Gastrocnemius medialis (tissue), 4 donors: Measurements from ENCODE around the gene SPIRE1. TPM values are rescaled to one million over a fixed set of nuclear protein-coding genes. Genes with fewer than 3 reads are reported as not detected.

Source experiments
- ATAC-seq, 2 donors: fragments of 150-250 bp; one replicate each; pipeline ENCODE4 v1.9.1; 2016
- DNase-seq, 2 donors: peaks; one replicate each; pipeline ENCODE4 v3.0.0-alpha.2; 2019
- H3K27ac ChIP-seq, 4 donors: fragments of 200-600 bp; sonication (generic); 1 replicate in 1 of 4; 2 replicates in 3 of 4; pipeline ENCODE4 v1.5.1; 2016 to 2018; ENCODE audit warnings: mild to moderate bottlenecking in 2 of 4, moderate library complexity in 1 of 4
- H3K27me3 ChIP-seq, 3 donors: fragments of 200-600 bp; sonication (generic) in 2 of 3; 1 replicate in 1 of 3; 2 replicates in 2 of 3; pipeline versions ENCODE4 v1.5.1 to v1.6.0; 2016 to 2019; ENCODE audit warnings: mild to moderate bottlenecking in 1 of 3, moderate library complexity in 1 of 3
- H3K36me3 ChIP-seq, 2 donors: fragments of 200-600 bp; sonication (generic) in 1 of 2; one replicate each; pipeline ENCODE4 v1.5.1; 2017 to 2018
- H3K4me1 ChIP-seq, 2 donors: fragments of 200-600 bp; sonication (generic) in 1 of 2; one replicate each; pipeline ENCODE4 v1.5.1; 2016 to 2017; ENCODE audit warnings: mild to moderate bottlenecking in 2 of 2
- H3K4me3 ChIP-seq, 4 donors: fragments of 200-600 bp; sonication (generic) in 3 of 4; 1 replicate in 1 of 4; 2 replicates in 3 of 4; pipeline ENCODE4 v1.5.1; 2016 to 2019; ENCODE audit warnings: mild to moderate bottlenecking in 2 of 4
- H3K9me3 ChIP-seq, 3 donors: fragments of 200-600 bp; sonication (generic) in 2 of 3; 1 replicate in 1 of 3; 2 replicates in 2 of 3; pipeline ENCODE4 v1.5.1; 2016 to 2019
- POLR2A ChIP-seq, 2 donors: fragments of 450-650 bp; IDR thresholded peaks; one replicate each; pipeline ENCODE4 v1.6.1; 2017; ENCODE audit warnings: antibody characterized with exemption in 2 of 2, mild to moderate bottlenecking in 2 of 2, moderate library complexity in 2 of 2
- in situ Hi-C, 4 donors: fragments of 200-750 bp; cut with MboI; loops; one replicate each; pipeline versions ENCODE4 v1.15.0 to v1.8.0; 2017; ENCODE audit warnings: low sequenced_read_pairs in 4 of 4
- intact Hi-C: fragments of 100-400 bp; cut with DNase I; formaldehyde crosslinking; loops from one replicate; pipeline ENCODE4 v1.15.1; 2023; ENCODE audit warnings: low total_unique reads
- total RNA-seq, 4 donors: library from RNA; depleted of rRNA; stranded (reverse); fragments of >200 nt; gene quantifications; one replicate each; pipeline versions ENCODE4 v1.1.0 to v1.2.3, GENCODE V29; 2016
- TF ChIP-seq, protein P1 (sequence below), 5 experiments: fragments of 450-650 bp in 3 of 5; fragments of 200-600 bp in 2 of 5; sonication (generic) in 2 of 5; IDR thresholded peaks in 4 of 5; conservative IDR thresholded peaks in 1 of 5; 1 replicate in 4 of 5; 2 replicates in 1 of 5; pipeline ENCODE4 v1.5.1; 2016 to 2019; ENCODE audit warnings: antibody characterized with exemption in 5 of 5, mild to moderate bottlenecking in 3 of 5, moderate library complexity in 3 of 5

Gene SPIRE1
- total RNA-seq, 4 donors from 2014 or later, result 48.3 to 82.7 (median 55.1) TPM

DNA sequence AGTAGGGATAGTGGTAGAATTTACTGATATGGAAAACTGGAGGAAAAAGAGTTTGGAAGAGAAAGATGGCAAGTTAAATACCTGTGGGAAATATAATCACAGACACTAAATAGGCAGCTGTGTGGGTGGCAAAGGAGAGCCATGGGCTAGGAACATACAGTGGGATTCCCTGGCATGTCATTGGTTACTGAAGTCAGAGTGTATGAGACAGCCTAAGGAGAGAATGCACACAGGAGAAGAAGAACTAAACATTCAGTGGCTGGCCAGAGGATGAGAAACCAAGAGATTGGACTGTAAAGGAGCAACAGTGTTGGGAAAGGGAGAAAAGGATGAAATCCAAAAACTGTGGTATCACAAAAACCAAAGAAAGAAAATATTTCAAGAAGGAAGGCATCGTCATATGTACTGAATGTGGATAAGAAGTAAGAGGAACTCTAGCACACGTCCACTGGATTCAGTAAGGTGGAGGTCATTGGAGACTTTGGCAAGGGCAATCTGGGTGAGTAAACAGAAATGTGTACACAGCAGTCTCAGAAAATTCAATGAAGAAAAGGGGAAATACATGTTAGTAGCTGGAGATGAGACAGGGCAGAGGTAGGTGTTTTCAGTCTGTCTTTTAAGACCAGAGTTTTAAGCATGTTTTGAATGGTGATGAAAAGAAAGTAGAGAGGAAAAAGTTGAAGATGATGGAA, 83.3 kb downstream of the SPIRE1 start:
- TF ChIP-seq POLR2A (IDR thresholded peaks at IDR 0.05), result no peak
- TF ChIP-seq, protein P1, sequence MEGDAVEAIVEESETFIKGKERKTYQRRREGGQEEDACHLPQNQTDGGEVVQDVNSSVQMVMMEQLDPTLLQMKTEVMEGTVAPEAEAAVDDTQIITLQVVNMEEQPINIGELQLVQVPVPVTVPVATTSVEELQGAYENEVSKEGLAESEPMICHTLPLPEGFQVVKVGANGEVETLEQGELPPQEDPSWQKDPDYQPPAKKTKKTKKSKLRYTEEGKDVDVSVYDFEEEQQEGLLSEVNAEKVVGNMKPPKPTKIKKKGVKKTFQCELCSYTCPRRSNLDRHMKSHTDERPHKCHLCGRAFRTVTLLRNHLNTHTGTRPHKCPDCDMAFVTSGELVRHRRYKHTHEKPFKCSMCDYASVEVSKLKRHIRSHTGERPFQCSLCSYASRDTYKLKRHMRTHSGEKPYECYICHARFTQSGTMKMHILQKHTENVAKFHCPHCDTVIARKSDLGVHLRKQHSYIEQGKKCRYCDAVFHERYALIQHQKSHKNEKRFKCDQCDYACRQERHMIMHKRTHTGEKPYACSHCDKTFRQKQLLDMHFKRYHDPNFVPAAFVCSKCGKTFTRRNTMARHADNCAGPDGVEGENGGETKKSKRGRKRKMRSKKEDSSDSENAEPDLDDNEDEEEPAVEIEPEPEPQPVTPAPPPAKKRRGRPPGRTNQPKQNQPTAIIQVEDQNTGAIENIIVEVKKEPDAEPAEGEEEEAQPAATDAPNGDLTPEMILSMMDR (IDR thresholded peaks at IDR 0.05 in 4 of 5, conservative IDR thresholded peaks at IDR 0.05 in 1 of 5), result no peak
- DNase-seq, result no peak
- intact Hi-C loops, result no loop called here

GRCh38 chr18:12571630-12572029, 86.3 kb downstream of the SPIRE1 start:
- no peaks in the 10 kb centered on the region for H3K36me3 ChIP-seq
- H3K4me1 ChIP-seq, result peaks cover 20 to 32% of the 10 kb centered on the region in 2 donors
- in situ Hi-C loops (no loop called here), intact Hi-C loops (no loop called here)
- ATAC-seq (peak in 1 of 2 donors; percentile 43), DNase-seq (no peak)
- no peaks in the 10 kb centered on the region for H3K27me3 ChIP-seq
- no peaks in the 10 kb centered on the region for H3K9me3 ChIP-seq
- no peak overlapping the region for H3K4me3 ChIP-seq
- TF ChIP-seq, protein P1 (IDR thresholded peaks at IDR 0.05 in 4 of 5, conservative IDR thresholded peaks at IDR 0.05 in 1 of 5), result no peak
- TF ChIP-seq POLR2A (IDR thresholded peaks at IDR 0.05), result no peak
- H3K27ac ChIP-seq, result no peak overlapping the region

More for the DNA sequence above, 83.3 kb downstream of the SPIRE1 start:
- H3K27ac ChIP-seq, result no peak overlapping the region
- no peaks in the 10 kb centered on the region for H3K36me3 ChIP-seq
- no peaks in the 10 kb centered on the region for H3K27me3 ChIP-seq
- no peaks in the 10 kb centered on the region for H3K9me3 ChIP-seq
- peaks cover 8 to 11% of the 10 kb centered on the region in 2 donors for H3K4me1 ChIP-seq
- H3K4me3 ChIP-seq, result no peak overlapping the region
- peak in 1 of 2 donors; percentile 40 for ATAC-seq
- in situ Hi-C loops, result no loop called here

- ATAC-seq (peak in 1 of 2 donors; percentile 75), DNase-seq (no peak)
- no peak overlapping the region for H3K4me3 ChIP-seq
- no peaks in the 10 kb centered on the region for H3K9me3 ChIP-seq
- TF ChIP-seq, protein P1 (IDR thresholded peaks at IDR 0.05 in 4 of 5, conservative IDR thresholded peaks at IDR 0.05 in 1 of 5), result no peak
- no peak for TF ChIP-seq POLR2A (IDR thresholded peaks at IDR 0.05)
- intact Hi-C loops (no loop called here), in situ Hi-C loops (no loop called here)
- no peaks in the 10 kb centered on the region for H3K27me3 ChIP-seq
- peaks cover 20 to 32% of the 10 kb centered on the region in 2 donors for H3K4me1 ChIP-seq
- H3K36me3 ChIP-seq, result no peaks in the 10 kb centered on the region
- H3K27ac ChIP-seq, result peak overlapping the region in 1 of 4 donors; percentile 41
Measured at GRCh38 chr18:12569791-12570190, 88.1 kb downstream of the SPIRE1 start.

DNA sequence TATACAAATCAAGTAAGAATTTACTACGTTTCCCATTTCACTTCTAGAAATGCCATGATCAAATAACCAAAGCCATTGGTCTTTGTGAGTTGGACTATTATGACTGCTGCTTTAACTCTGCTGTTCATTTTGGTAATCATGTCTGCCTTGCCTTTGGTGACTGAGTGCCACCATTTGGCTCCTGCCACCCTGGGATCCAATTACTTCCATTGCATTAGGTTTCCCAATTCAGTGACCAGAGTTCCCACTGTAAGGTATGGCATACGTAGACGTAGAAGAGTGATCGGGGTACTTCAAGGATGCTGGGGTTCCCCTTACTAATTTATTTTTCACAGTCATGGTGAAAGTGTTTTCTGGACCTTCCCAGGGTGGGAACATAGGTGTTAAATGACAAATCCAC, 90.1 kb downstream of the SPIRE1 start:
- DNase-seq, result peak in 1 of 2 donors; percentile 41
- H3K4me1 ChIP-seq, result peaks cover 20 to 32% of the 10 kb centered on the region in 2 donors
- intact Hi-C loops (no loop called here), in situ Hi-C loops (no loop called here)
- H3K4me3 ChIP-seq, result no peak overlapping the region
- no peaks in the 10 kb centered on the region for H3K27me3 ChIP-seq
- peak in 1 of 2 donors; percentile 82 for ATAC-seq
- TF ChIP-seq, protein P1 (IDR thresholded peaks at IDR 0.05 in 4 of 5, conservative IDR thresholded peaks at IDR 0.05 in 1 of 5), result no peak
- TF ChIP-seq POLR2A (IDR thresholded peaks at IDR 0.05), result no peak
- no peaks in the 10 kb centered on the region for H3K36me3 ChIP-seq
- H3K27ac ChIP-seq, result peak overlapping the region in 1 of 4 donors; percentile 27
- H3K9me3 ChIP-seq, result no peaks in the 10 kb centered on the region
